Activated CD4-positive, alpha-beta memory T cell treated with anti-CD3 and anti-CD28 coated beads for 36 hours (primary cell): Measurements from ENCODE around the gene MAF. TPM values are rescaled to one million over a fixed set of nuclear protein-coding genes. Genes with fewer than 3 reads are reported as not detected.

Experiments
- CTCF ChIA-PET: fragments of 350-600 bp; sonication (Branson Sonifier 250); formaldehyde crosslinking; loops from one replicate; lab custom pipeline; 2021; ENCODE audit warnings: antibody characterized with exemption, inconsistent platforms; lab: Charles Lee
- POLR2A ChIA-PET: fragments of 350-600 bp; sonication (Branson Sonifier 250); formaldehyde crosslinking; loops from one replicate; lab custom pipeline; 2021; ENCODE audit warnings: antibody characterized with exemption; lab: Charles Lee
- DNase-seq: peaks from one replicate; pipeline ENCODE4 v3.0.0-alpha.2; 2020
- H3K27ac Mint-ChIP-seq: one replicate; pipeline ENCODE4 v1.8.0; 2021; ENCODE audit warnings: mixed read lengths
- H3K27me3 Mint-ChIP-seq: one replicate; pipeline ENCODE4 v1.8.0; 2021; ENCODE audit warnings: mixed read lengths
- H3K36me3 Mint-ChIP-seq: one replicate; pipeline ENCODE4 v1.8.0; 2021; ENCODE audit warnings: mixed read lengths
- H3K4me1 Mint-ChIP-seq: one replicate; pipeline ENCODE4 v1.8.0; 2021; ENCODE audit warnings: low read depth, mixed read lengths
- H3K4me3 Mint-ChIP-seq: one replicate; pipeline ENCODE4 v1.8.0; 2021; ENCODE audit warnings: mild to moderate bottlenecking, mixed read lengths
- H3K9me3 Mint-ChIP-seq: one replicate; pipeline ENCODE4 v1.8.0; 2021; ENCODE audit warnings: mixed read lengths
- intact Hi-C: fragments of 100-400 bp; cut with micrococcal nuclease; formaldehyde crosslinking; loops from one replicate; pipeline ENCODE4 v1.15.1; 2023
- total RNA-seq, 2 experiments: library from RNA; stranded (reverse); gene quantifications; one replicate each; pipeline ENCODE4 v1.2.3, GENCODE V29; 2021

MAF gene
- total RNA-seq, 2 experiments from 2014 or later, result 345 to 360 TPM

DNA sequence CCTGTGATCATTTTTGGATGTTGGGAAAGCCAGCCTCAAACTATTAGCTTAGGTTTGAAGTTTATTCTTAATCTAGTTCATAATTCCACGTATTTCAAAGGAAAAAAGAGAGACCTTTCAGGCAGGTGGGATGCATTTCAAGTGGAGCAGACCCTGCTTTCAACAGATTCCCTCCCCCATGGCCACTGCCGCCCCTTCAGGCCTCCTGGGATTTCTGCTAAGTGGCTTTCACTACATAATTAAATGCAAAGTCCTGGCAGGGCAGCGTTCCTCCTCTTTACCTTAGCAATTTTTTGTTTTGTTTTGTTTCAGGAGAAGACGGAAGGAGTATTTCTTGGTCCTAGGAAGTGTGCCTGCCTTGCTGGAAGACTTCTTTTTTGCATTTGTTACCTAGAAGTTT lies 36.6 kb downstream of the MAF start:
- no peak overlapping the region for H3K27ac Mint-ChIP-seq
- CTCF ChIA-PET, result no interaction called here
- no peak for DNase-seq
- intact Hi-C loops, result no loop called here
- H3K27me3 Mint-ChIP-seq, result no peaks in the 10 kb centered on the region
- POLR2A ChIA-PET, result no interaction called here
- H3K4me1 Mint-ChIP-seq, result no peaks in the 10 kb centered on the region
- H3K4me3 Mint-ChIP-seq, result no peak overlapping the region
- no peaks in the 10 kb centered on the region for H3K36me3 Mint-ChIP-seq
- no peaks in the 10 kb centered on the region for H3K9me3 Mint-ChIP-seq

DNA sequence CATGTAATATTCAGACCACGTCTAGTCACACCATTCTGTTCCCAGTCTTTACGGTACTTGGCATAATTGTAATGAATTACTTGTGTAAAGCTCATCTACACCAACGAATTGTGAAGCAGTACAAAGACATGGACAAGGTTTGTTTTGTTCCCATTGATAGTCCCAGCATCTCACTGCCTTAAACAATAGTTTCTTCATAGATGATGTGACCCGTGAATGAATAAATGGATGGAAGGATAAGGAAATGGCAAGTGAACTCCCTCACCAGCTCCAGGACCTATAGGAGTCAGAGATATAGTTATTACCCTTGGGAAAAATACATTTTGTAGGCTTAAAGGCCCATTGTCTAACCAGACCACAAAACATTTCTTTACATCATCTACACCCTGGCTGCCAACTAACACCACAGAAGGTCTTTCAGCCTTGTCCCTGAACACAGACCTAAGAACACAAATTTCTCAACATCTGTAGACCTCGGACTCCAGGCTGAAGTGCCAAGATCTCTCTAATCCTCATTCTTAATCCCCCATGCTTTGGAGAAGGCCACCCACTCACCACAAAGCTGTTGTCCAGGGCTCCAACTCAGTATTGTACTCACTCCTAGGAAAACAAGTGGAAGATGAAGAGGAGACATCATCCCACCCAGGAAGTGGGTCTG lies 38.2 kb downstream of the MAF start:
- no peak overlapping the region for H3K27ac Mint-ChIP-seq
- CTCF ChIA-PET, result interaction anchor here (0.6 kb wide), 1 partner anchor 1181 kb away, joined by 3 read pairs; no protein-coding TSS in a partner anchor
- H3K36me3 Mint-ChIP-seq, result no peaks in the 10 kb centered on the region

DNA sequence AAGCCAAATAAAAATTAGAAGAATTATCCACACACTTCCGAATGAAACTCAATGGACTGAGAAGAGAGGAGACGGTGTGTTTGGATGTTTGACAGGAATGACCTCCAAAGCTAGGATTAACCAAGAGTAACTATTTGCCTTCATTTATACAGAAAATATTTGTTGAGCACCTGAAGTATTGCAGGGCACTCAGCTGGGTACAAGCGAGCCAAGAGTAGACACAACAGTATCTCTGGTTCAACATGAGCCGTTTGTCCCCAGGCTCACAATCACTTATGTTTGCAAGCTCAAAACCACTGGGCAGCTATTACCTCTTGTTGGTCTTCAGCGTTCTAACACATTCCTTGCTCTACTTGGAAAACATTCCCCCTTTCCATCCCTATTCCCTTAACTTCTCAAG lies 38.8 kb downstream of the MAF start:
- Mint-ChIP-seq H3K27ac (no peak overlapping the region), H3K4me1 (no peaks in the 10 kb centered on the region), H3K4me3 (no peak overlapping the region), H3K9me3 (no peaks in the 10 kb centered on the region), H3K36me3 (no peaks in the 10 kb centered on the region), H3K27me3 (no peaks in the 10 kb centered on the region)
- intact Hi-C loops, result no loop called here
- POLR2A ChIA-PET, result no interaction called here
- no peak for DNase-seq
- CTCF ChIA-PET, result interaction anchor here (0.6 kb wide), 1 partner anchor 1180 kb away, joined by 3 read pairs; no protein-coding TSS in a partner anchor

More for the DNA sequence above, 38.2 kb downstream of the MAF start:
- Mint-ChIP-seq H3K9me3 (no peaks in the 10 kb centered on the region), H3K4me3 (no peak overlapping the region), H3K27me3 (no peaks in the 10 kb centered on the region), H3K4me1 (no peaks in the 10 kb centered on the region)
- POLR2A ChIA-PET, result no interaction called here
- no peak for DNase-seq
- intact Hi-C loops, result no loop called here

DNA sequence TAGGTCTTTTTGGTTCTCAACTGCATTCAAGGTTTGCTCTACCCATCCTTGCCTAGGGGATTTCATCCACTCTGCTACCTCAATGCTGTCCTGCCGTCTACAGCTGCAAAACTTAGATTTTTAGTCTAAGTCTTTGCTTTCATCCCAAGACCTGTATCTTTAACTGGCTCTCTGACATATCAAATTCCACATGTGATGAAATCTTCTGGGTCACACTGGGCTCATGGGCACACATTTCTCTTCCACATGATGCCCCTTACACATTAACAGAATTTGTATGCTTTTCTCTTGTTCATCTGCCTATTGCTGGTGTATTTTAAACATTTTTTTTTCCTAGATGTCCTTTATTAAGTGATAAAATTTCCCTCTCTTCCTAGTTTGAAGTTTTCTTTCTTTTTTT lies 39.6 kb downstream of the MAF start:
- CTCF ChIA-PET, result no interaction called here
- no peak for DNase-seq
- POLR2A ChIA-PET, result no interaction called here
- Mint-ChIP-seq H3K4me1 (no peaks in the 10 kb centered on the region), H3K36me3 (no peaks in the 10 kb centered on the region), H3K9me3 (peaks cover 6% of the 10 kb centered on the region), H3K27ac (no peak overlapping the region), H3K4me3 (no peak overlapping the region), H3K27me3 (no peaks in the 10 kb centered on the region)
- intact Hi-C loops, result no loop called here

DNA sequence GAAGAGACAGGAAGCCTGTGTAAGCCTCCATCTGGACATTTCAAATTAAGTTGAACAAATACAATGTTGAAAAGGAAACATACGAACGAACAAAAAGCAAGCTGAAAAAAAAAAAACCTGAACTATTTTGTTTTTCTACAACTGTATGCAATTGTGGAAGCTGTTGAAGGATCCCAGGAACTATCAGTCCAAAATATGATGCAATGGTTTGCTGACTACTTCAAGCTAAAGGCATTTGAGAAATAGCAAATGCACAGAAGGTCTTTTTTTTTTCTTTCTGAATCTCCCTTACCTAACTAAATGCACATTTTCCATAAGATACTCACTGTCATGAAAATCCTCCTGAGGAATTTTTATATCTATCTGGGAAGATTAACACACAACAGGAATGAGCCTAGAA lies 40.2 kb downstream of the MAF start:
- Mint-ChIP-seq H3K9me3 (peaks cover 6% of the 10 kb centered on the region), H3K4me1 (no peaks in the 10 kb centered on the region), H3K27me3 (no peaks in the 10 kb centered on the region), H3K4me3 (no peak overlapping the region), H3K27ac (no peak overlapping the region), H3K36me3 (no peaks in the 10 kb centered on the region)
- ChIA-PET CTCF (no interaction called here), POLR2A (interaction anchor here (0.6 kb wide), 1 partner anchor 474 kb away, joined by 4 read pairs; no protein-coding TSS in a partner anchor)
- intact Hi-C loops, result no loop called here
- DNase-seq, result no peak

DNA sequence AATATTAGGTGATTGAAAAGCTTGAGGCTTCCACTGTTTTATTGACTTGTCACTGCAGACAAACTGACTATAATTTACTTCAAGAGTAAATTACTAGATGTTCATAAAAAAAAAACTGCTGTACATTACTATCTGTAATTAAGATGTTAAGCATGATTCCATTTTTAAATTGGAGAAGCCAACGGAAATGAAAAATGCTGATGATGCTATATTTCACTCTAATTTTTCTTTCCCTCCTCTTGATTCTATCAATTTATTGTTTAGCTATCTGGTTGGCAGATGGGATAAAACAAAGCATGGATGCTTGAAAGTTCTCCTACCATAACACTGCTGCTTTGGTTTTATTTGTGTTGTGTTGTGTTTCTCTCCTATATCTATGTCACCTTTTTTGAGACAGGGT lies 41.0 kb downstream of the MAF start:
- intact Hi-C loops, result no loop called here
- Mint-ChIP-seq H3K9me3 (peaks cover 6% of the 10 kb centered on the region), H3K27ac (no peak overlapping the region), H3K4me1 (no peaks in the 10 kb centered on the region), H3K27me3 (no peaks in the 10 kb centered on the region), H3K36me3 (no peaks in the 10 kb centered on the region), H3K4me3 (no peak overlapping the region)
- DNase-seq, result no peak
- CTCF ChIA-PET, result interaction anchor here (0.6 kb wide), 1 partner anchor 1047 kb away, joined by 3 read pairs; no protein-coding TSS in a partner anchor
- POLR2A ChIA-PET, result no interaction called here

DNA sequence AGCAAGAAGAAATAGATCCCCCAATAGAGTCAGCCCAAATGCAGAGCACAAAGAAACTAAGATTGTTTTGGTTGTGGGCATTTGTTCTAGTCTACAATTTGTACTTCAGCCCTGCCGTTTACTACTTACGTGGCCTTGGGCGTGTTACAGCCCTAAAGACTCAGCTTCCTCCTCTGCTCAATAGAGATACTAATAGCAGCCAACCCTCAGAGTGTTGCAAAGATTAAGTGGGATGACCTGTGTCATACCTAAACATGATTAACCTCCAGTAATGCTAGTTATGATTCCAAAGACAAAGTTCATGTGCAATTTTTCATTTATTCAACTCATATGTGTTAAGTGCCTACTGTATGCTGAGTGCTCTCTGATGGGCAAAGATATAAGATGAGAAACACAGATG lies 43.1 kb downstream of the MAF start:
- Mint-ChIP-seq H3K36me3 (no peaks in the 10 kb centered on the region), H3K4me1 (no peaks in the 10 kb centered on the region), H3K27me3 (peaks cover 4% of the 10 kb centered on the region), H3K27ac (no peak overlapping the region), H3K9me3 (peaks cover 6% of the 10 kb centered on the region), H3K4me3 (no peak overlapping the region)
- CTCF ChIA-PET, result no interaction called here
- intact Hi-C loops, result no loop called here
- DNase-seq, result no peak
- POLR2A ChIA-PET, result no interaction called here

DNA sequence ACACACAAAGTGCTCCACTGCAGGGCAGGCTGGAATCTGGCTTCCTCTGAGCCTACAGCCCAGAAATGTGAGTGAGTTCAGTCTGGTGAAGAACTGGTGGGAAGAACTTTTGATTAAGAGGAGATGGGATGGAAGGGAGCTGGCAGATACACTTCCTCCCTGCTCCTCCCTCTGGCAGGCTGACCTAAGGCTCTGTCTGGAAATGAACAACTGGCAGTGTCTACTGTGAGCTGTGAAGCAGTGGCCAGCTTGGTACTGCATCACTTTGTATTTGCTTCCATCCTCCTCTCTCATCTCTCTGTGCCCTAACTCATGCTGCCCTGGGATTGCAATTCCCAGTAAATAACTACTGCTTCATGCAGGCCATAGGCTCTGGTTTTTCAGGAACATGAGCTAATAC lies 45.6 kb downstream of the MAF start:
- CTCF ChIA-PET, result no interaction called here
- Mint-ChIP-seq H3K27ac (no peak overlapping the region), H3K4me3 (no peak overlapping the region), H3K9me3 (peaks cover 6% of the 10 kb centered on the region), H3K4me1 (no peaks in the 10 kb centered on the region), H3K27me3 (peaks cover 4% of the 10 kb centered on the region), H3K36me3 (no peaks in the 10 kb centered on the region)
- intact Hi-C loops, result no loop called here
- POLR2A ChIA-PET, result no interaction called here
- DNase-seq, result no peak

DNA sequence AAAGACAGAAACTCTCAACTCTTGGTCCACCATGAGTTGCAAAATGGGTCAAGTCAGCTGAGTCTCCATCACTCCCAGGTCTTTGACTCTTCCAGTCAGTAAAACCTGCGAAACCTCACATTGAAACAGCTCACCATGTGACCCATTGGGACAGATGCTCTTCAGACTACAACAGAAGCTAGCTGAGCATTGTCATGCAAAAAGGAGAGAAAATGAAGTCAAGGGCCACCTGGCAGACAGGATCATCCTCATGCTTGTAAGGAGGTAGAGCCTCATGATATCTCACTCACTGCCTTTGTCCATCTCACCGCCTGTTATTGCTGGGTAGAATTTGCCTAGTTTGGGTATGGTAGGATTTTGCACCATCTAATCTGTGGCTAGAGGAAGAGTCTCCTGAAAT lies 50.2 kb downstream of the MAF start:
- ChIA-PET CTCF (no interaction called here), POLR2A (no interaction called here)
- Mint-ChIP-seq H3K36me3 (no peaks in the 10 kb centered on the region), H3K27ac (no peak overlapping the region), H3K4me3 (no peak overlapping the region), H3K9me3 (no peaks in the 10 kb centered on the region), H3K27me3 (peaks cover 6% of the 10 kb centered on the region), H3K4me1 (no peaks in the 10 kb centered on the region)
- DNase-seq, result no peak
- intact Hi-C loops, result no loop called here

DNA sequence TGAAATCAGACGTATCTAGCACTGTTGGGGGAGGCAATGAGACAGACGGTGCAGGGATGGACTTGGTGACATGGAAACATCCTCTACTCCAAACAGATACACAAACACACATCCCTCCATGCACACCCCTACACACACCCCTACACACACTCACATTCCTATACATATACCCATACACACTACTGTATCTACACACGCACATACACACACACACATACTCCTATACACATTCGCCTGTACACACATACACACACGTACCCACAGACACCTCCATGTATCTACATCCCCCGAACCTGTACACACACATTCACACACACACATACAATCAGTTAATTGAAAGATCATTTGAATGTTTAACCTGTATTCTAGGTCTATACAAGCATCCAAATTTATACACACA lies 53.5 kb downstream of the MAF start:
- no peaks in the 10 kb centered on the region for H3K4me1 Mint-ChIP-seq
- H3K9me3 Mint-ChIP-seq, result no peaks in the 10 kb centered on the region
- no peaks in the 10 kb centered on the region for H3K36me3 Mint-ChIP-seq
- intact Hi-C loops, result no loop called here
- no peak for DNase-seq
- H3K27me3 Mint-ChIP-seq, result peaks cover 2% of the 10 kb centered on the region
- ChIA-PET POLR2A (no interaction called here), CTCF (no interaction called here)
- no peak overlapping the region for H3K27ac Mint-ChIP-seq
- no peak overlapping the region for H3K4me3 Mint-ChIP-seq
